Fibroblast of the aortic adventitia (primary cell): ENCODE results near the gene NDOR1. TPM values are rescaled to one million over a fixed set of nuclear protein-coding genes. Genes with fewer than 3 reads are reported as not detected.
A peak's percentile ranks its signal among the peaks of the same experiment; 100 is the strongest.

Source experiments
- DNase-seq: peaks from one replicate; pipeline ENCODE4 v3.0.0-alpha.2; 2010; ENCODE audit warnings: low read depth
- H3K4me3 ChIP-seq: 2 replicates; pipeline ENCODE4 v1.5.1; 2011; ENCODE audit warnings: low read depth, mild to moderate bottlenecking, control low read depth, low read length, moderate library complexity
- total RNA-seq: library from RNA; depleted of rRNA; stranded (reverse); fragments of >200 nt; gene quantifications from 2 replicates; pipeline ENCODE4 v1.2.3, GENCODE V29; 2012; ENCODE audit warnings: low replicate concordance
- TF ChIP-seq, protein P1 (sequence below): IDR thresholded peaks from 2 replicates; pipeline ENCODE4 v1.5.1; 2011; ENCODE audit warnings: mild to moderate bottlenecking, low read length, control low read depth, inconsistent platforms; ENCODE audit not compliant: insufficient read depth

NDOR1 gene
- total RNA-seq, 1 donor: 8.6 TPM

DNA sequence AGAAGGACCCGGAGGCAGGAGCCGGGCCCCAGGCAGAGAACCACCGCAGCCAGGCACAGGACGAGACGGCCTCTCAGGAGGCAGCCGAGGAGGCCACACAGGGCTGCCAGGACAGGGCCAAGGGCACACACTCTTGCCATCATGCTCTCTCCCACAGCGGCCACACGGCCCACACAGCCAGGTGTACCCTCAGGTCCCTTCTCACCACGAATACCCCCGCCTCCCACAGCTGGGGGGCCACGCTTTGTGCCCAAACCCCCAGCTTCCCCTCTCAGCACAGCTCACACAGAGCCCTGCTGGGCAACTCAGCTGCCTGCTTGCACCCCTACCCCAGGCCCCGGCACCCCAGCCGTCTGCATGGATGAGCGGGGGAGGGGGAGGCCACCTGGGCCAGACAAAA is 11.7 kb upstream of the NDOR1 start:
- TF ChIP-seq, protein P1, sequence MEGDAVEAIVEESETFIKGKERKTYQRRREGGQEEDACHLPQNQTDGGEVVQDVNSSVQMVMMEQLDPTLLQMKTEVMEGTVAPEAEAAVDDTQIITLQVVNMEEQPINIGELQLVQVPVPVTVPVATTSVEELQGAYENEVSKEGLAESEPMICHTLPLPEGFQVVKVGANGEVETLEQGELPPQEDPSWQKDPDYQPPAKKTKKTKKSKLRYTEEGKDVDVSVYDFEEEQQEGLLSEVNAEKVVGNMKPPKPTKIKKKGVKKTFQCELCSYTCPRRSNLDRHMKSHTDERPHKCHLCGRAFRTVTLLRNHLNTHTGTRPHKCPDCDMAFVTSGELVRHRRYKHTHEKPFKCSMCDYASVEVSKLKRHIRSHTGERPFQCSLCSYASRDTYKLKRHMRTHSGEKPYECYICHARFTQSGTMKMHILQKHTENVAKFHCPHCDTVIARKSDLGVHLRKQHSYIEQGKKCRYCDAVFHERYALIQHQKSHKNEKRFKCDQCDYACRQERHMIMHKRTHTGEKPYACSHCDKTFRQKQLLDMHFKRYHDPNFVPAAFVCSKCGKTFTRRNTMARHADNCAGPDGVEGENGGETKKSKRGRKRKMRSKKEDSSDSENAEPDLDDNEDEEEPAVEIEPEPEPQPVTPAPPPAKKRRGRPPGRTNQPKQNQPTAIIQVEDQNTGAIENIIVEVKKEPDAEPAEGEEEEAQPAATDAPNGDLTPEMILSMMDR: no peak
- no peak overlapping the region for H3K4me3 ChIP-seq
- no peak for DNase-seq

DNA sequence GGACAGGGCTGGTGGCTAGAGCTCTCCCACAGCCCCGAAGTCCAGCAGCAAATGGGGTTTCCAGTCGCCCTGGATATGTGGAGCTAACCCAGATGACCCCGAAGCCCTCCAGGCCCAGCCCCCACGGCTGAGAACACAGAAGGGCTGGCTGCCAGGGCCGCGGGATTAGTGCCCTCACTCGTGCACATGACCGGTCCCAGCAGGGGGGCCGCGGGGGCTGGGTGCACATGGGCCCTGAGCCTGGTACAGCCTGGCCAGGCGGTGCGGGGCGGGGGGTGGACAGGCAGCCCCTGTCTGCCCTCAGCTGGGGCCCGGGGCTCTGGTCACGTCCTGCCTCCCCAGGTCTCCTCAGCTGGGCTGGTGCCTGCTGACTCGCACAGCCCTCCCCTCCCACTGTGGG is 11.1 kb upstream of the NDOR1 start:
- TF ChIP-seq, protein P1: no peak
- H3K4me3 ChIP-seq: no peak overlapping the region
- DNase-seq: no peak

DNA sequence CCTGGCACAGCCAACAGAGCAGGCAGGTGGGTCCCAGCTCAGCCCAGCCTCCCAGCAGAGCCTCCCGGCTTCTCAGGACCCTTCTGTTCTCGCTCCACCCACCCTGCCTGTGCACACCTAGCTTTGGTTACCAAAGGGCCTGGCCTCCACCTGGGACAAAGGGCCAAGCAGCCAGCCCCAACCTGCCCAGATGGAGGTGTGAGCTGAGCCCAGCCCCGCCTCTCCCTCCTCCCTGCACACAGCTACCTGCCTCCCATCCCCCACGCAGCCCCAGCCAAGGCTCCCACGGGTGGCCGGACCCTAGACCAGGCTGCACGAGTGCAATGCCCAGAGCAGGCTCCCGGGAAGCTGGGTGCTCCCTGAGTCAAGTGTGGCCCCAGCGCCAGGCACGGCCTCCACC is 10.6 kb upstream of the NDOR1 start:
- H3K4me3 ChIP-seq: no peak overlapping the region
- DNase-seq: no peak
- TF ChIP-seq, protein P1: no peak

DNA sequence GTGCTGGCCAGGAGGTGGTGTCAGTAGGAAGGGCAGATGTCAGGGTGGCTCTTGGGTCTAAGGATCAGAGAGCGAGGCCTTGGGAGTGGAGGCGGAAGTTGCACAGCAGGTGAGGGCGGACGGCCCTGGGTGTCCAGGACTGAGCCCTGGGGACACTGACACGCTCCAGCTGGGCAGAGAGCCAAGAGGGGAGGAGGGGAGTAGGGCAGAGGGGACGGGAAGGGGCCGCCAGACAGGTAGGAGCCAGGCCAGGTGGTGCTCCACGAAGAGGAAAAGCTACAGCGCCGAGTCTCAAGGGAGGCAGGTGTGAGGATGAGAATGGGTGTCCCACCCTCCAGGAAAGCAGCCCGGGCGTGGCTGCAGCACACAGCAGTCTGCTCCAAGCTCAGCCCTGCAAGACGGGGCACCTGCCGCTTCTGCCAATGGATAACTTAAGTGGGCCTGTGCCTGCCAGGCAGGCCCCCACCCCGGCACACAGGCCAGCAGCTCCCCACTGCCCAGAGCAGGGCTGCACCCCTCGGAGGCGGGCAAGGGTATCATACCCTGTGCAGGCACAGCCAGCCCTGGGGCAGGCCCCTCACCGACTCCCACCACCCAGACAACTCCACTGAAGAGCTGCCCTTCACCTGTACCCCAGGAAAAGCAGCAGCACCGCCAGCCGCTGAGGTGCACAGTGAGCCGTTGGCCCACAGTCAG is 9.8 kb upstream of the NDOR1 start:
- H3K4me3 ChIP-seq: no peak overlapping the region
- TF ChIP-seq, protein P1: no peak
- DNase-seq: no peak

DNA sequence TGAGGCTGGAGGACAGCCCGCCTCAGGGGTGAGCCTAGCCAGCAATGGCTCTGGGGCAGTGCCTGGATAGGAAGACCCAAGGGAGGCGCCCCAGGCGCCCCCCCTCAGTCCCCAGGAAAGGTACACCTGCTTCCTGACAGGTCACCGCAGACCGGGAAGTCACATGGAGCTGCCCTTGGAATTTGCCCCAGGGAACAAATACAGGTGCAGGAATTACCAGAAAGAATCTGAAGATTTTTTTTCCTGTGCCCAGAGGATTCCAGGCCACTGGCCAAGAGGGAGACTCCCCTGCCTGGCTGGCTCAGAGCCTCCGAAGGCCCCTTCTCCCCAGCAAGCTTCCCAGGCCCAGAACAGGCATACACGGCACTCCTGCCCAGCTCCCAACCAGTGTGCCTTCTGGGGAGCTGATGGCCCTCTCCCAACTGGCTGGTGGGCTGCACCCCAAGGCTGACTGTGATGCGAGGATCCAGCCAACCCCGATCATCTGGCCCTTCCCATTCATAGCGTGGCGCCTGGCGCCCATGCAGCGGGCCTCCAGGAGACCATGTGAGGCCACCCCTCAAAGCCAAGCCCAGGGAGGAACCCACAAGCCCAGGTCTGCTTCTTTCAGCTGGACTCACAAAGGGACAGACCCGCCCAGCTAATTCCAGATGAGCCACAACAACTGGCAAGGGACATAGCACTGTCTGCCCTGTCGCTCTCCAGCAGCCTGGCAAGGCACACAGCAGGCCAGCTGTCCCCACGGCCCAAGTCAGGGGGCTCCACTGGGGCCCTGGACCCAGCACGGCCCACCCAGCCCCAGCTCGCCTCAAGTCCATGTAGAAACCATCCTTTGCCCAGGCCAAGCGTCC is 7.2 kb upstream of the NDOR1 start:
- H3K4me3 ChIP-seq: peak overlapping the region; percentile 62

DNA sequence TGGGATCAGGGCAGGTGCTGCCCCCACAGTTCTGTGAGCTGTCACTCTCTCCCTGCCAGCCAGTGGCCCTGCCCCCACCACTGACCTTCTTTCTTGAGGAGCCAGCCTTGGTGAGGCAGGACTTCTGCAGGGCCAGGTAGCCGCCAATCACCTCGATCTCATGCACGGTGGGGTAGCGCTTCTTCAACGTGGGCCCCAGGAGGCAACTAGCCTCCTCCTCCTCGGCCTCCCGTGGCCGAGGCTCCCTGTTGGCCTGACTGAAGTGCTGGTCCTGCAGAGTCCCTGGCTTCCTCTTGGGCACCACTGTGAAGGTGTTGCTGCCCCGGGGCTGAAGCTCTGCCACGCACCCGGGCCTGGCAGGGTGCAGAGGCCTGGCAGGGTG is 6.6 kb upstream of the NDOR1 start:
- peak overlapping the region; percentile 62 for H3K4me3 ChIP-seq
- TF ChIP-seq, protein P1: no peak
- DNase-seq: no peak

More for the DNA sequence above, 7.2 kb upstream of the NDOR1 start:
- TF ChIP-seq, protein P1: no peak
- DNase-seq: no peak
